HT-29 (cell line): ENCODE results near the gene CEP192. TPM values are rescaled to one million over a fixed set of nuclear protein-coding genes. Genes with fewer than 3 reads are reported as not detected.
A peak's percentile ranks its signal among the peaks of the same experiment; 100 is the strongest.

ENCODE experiments used
- DNase-seq: peaks from one replicate; pipeline ENCODE4 v3.0.0-alpha.2; 2015; ENCODE audit warnings: low spot score
- total RNA-seq: library from RNA; depleted of rRNA; stranded (reverse); fragments of >200 nt; shearing (Covaris generic); gene quantifications from 2 replicates; pipeline ENCODE4 v1.2.3, GENCODE V29; 2014

Gene CEP192
- total RNA-seq, 1 experiment from 2014 or later, result 22.0 TPM

DNA sequence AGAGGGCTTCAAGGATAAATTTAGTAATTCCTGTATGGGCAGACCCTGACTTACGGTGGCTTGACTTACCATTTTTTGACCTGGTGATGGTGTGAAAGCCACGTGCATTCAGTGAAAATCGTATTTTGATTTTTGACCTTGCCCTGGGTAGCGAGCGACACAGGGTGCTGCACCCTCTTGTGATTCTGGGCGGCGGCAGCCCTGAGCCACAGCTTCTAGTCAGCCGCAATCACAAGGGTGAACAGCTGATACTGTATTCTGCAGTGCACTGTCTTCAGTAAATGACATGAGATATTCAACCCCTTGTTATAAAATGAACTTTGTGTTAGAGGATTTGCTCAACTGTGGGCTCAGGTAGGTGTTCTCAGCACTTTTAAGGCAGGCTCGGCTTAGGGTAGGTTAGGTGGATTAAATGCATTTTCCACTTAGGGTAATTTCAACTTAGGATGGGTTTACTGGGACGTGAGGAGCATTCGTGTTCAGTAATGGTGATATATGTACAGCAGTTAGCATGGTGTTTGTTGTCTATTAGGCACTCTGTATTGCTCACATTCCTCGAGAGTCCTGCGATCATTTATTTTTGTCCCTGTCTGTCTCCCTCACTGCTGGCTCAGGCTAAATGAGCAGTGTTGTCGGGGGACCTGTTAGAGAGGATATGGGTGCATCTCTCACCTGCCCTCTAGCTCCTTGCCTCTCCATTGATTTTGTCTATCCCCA, 109.9 kb downstream of the CEP192 start:
- DNase-seq, result no peak

DNA sequence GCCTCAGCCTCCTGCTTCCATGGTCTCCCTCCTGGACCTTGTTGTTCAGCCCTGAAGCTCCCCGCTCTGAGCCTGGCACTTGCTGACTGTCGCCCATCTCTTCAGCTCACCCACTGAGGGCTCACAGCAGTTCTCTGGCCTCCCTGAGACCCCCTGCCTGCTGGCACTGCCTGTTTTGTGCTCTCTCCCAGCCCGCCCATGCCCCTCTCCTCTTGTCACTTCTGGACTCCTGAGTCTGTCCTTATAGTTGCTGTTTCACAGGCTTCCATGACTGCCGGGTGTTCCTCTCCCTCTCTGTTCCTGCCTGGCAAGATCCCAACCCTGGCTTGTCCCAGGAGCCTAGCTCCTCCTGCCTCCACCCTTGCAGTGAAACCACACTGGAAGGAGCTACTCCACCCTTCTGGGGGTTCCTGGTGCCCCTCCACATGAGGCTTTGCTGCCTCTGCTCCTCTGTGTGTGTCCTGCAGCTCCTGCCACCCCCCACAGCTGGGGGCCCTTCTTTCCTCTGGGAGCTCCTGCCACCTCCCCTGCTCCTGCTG, 110.6 kb downstream of the CEP192 start:
- DNase-seq, result no peak

DNA sequence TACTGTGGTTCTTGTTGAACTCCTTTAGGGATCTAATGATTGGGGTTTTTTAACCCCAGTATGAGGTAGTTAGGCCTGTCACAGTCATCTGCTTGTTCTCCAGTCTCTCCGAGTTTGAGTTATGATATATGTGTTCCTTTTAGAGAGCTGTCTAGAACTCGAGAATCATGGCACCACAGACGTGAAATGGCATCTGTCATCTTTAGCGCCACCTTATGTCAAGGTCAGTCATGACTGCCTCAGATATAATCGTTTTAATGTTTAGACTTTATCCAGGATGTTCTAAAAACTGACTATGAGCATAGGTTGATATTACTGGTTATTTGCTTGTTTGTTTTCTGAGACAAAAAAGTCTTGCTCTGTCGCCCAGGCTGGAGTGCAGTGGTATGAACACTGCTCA, 112.2 kb downstream of the CEP192 start:
- DNase-seq, result peak; percentile 14

DNA sequence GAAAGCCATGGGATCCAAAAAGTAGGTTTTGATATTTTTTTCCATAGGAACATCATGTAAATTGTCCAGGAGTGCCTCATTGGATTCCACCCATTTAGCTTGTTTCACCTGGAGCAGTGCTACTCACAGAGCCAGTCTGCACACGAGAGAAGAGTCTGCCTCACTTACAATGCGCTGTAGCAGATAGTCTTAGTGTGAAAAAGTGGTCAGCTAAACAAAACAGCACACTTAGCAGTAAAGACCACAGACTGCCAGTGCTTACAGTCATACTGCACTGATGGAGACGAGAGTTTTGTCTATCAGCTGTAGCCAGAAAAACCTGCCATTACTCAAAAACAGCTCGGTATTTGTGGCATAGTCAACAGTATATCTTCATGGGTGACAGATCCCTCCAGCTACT, 113.9 kb downstream of the CEP192 start:
- no peak for DNase-seq

DNA sequence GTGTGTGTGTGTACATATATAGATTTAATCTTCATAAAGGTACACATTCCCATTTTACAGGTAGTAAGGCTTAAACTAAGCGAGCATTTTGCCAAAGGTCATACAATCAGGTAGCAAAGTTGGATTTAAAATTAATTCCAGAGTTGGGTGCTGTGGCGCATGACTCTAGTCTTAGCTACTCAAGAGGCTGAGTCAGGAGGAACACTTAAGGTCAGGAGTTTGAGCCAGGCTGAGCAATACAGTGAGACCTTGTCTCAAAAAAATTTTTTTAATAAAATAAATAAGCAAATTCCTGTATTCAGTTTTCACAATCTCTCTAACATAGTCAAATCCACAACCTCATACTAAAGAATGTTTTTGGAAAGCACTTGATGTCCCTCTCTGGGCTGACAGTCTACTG, 115.9 kb downstream of the CEP192 start:
- no peak for DNase-seq

DNA sequence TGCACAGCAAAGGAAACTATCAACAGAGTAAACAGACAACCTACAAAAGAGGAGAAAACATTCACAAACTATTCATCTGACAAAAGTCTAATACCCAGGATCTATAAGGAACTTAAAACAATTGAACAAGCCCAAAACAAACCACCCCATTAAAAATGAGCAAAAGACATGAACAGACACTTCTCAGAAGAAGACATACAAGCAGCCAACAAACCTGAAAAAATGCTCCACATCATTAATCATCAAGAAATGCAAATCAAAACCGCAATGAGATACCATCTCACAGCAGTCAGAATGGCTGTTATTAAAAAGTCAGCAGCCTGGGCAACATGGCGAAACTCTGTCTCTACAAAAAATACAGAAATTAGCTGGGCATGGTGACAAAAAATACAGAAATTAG, 117.2 kb downstream of the CEP192 start:
- no peak for DNase-seq

DNA sequence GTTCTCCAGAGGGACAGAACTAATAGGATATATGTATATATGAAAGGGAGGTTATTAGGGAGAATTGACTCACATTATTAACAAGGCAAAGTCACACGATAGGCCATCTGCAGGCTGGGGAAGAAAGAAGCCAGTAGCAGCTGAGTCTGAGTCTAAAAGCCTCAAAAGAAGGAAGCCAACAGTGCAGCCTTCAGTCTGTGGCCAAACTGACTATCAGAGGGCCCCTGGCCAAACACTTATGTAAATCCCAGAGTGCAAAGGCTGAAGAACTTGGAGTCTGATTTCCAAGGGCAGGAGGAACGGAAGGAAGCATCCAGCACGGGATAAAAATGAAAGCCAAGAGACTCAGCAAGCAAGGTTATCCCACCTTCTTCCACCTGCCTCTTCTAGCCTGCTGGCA, 119.4 kb downstream of the CEP192 start:
- no peak for DNase-seq

DNA sequence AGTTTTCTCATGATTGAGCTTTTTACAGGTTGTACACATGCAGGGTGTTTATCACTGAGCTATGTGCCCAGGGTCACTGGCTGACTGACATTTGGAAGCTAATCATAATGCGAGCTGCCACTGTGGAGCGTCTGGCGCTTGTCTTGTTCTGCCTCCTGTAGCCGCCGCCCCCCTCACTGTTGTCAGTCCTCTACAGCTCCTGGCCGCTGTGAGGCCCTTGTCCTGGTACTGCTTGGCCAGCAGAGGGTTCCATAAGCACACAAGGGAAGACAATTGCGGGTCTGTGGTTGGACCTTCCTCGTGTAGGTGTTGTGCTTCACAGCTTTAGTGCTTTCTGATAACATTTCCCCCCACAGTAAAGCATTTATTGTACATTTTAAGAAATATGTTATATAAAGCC, 121.8 kb downstream of the CEP192 start:
- DNase-seq, result peak; percentile 59

DNA sequence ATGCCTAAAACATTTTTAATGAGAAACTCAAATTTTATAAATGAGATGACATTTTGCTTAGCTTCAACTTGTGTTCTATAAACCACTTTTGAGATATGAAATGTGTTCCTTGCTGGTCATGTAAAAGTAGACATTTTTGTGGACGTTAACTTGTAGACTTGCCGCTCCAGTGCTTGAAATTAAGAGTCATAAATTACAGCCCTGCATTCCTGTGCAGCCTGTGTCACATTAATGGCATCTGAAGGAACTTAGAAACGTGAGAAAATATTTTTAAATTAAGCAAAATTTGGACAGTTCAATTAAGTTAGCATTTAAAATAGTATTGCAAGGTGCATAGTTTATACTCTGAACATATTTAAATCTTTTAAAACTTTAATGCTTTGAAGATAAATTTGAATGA, 129.1 kb downstream of the CEP192 start:
- DNase-seq, result no peak

DNA sequence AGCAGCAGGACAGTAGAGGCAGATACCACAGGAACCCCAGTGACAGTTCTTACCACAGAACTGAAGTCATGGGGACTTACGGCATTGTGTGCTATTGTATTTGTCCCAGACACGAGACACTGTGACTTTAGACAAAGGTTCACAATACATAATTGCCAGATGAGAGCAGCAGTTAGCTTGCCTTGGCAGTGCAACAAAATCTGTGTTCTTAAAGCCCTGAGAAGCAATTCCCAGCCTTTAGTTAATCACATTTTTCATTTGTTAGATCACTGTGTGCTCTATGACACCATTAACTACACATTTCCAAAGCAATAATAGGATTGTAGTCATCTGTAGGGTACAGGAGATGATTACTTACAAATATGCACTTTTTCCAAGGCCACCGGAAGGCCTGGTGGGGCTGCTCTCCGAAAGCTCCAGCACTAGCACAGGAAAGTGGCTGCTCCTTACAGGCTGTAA, 129.8 kb downstream of the CEP192 start:
- DNase-seq, result no peak

DNA sequence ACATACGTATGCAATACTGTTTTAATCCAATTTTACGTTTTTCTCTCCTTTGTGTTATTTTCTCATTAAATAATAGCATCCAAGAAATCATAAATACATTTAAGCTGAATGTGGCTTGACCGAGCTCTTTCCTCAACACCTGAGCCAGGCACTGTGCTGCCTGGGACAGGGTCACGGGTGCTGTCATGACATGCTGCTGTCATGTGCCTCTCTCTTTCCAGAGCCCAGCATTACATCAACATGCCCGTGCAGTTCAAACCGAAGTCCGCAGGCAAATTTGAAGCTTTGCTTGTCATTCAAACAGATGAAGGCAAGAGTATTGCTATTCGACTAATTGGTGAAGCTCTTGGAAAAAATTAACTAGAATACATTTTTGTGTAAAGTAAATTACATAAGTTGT, 133.2 kb downstream of the CEP192 start:
- no peak for DNase-seq

DNA sequence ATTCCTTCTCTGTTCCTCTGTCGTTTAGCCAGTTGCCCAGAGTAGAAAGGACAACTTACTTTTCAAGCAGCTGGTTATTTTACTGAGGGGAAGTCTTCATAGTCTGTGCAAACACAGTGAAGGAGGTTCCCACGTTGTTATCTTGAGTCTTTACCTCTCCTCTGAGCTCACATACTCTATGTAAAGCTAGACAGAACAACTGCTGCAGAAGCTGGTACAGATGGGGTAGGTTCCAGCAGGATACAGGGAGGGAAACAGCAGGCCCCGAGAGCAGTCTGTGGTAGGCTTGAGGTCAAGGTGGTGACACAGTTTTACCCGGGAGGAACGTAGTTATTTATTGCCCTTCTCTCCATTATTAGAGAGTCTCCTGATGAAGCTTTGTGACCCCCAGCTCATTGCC, 134.0 kb downstream of the CEP192 start:
- no peak for DNase-seq

DNA sequence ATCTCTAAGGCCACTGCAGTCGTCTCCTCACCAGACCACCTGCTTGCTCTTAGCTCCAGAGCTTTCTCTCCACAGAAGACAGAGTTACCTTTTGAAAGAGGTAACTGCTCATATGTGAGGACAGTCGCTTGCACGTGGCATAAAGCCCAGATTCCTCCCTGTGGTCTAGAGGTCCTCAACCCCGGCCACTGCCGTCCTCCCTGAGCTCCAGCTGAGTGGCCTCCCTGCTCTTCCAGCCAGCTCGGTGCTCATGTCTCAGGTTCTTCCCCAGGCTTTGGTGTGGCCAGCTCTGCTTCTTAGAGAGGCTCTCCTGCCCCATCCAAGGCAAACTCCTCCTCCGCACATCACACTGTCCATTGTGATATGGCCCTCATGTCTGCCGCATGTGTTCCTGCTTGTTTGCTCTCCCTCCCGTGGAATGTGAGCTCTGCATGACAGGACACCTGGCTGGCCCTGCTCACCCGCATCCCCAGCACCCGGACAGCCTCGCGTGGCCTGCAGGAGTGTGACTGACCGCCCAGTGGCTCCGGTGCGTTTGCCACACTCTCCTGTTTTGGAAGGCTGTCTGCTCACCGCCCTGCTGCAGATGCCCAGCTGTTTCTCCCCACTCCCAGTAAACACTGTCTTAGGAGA, 135.9 kb downstream of the CEP192 start:
- DNase-seq, result no peak

DNA sequence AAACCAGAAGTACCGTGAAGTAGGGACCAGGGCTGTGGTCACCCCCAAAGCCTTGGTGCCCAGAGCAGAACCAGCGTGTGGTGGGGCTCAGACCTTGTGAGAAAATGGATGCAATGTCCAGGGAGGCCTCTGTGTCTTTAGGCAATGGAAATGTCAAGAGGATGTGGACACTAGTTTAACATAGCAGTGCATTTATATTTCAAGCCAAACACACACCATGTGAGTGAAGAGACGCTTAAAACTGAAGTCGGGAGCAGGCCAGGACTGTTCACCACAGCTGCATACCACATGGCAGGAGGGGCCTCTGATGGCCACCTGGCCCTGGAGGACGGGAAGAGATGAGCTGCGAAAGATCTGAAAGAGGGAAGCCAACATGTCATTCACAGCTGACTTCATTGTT, 140.1 kb downstream of the CEP192 start:
- no peak for DNase-seq

DNA sequence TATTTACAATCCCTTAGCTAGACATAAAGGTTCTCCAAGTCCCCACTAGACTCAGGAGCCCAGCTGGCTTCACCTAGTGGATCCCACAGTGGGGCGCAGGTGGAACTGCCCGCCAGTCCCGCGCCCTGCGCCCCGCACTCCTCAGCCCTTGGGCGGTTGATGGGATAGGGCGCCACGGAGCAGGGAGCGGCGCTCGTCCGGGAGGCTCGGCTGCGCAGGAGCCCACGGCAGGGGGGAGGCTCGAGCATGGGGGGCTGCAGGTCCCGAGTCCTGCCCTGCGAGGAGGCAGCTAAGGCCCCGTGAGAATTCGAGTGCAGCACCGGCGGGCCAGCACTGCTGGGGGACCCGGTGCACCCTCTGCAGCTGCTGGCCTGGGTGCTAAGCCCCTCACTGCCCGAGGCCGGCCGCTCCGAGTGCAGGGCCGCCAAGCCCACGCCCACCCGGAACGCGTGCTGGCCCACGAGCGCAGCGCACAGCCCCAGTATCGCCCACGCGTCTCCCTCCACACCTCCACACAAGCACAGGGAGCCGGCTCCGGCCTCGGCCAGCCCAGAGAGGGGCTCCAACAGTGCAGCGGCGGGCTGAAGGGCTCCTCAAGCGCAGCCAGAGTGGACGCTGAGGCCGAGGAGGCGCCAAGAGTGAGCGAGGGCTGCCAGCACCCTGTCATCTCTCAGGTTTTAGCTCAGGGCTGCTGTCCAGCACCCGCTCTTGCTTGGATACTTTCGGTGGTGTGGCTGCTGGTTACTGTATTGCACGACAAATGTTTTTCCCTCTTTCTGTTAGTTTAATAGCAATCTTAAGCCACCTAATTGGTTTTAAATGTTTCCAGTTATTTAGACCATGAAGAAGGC, 143.6 kb downstream of the CEP192 start:
- no peak for DNase-seq

DNA sequence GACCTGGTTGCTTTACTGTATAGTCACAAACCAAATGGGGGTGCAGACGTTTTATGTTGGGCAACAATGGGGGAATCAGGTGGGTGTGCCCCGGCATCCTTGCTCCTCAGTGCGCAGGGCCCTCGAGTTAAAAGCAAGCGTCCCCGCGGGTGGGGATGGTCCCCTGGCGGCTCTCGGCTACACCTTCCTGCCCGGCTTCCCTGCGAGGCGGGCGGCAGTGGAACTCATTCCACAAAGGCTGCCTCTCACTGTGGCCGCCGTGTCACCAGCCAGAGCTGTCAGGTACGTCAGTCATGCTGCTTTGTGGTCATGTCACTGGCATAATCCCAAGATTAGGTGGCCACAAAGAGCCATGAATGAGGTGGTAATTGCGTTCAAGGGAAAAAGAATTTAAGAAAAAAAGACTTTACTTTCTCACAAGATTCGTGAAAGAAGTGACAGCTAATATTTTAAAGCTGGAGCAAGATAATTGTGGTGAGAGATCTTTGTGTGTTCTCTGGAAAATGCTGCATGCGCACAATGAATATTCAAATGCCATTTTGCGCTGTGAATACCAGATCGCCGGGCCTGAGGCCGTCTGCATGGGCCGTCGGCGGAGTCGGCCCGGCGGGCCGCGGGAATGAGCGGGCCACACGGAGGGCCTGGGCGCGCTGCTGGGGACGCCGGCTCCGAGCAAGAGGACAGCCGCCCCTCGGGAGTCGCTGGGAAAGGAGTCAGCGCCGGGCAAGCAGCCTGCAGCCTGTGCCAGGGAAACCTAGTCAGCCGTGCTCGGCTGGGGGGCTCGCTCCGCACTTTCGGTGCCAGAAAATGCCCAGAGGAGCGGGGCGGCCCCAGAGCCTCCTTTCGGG, 145.1 kb downstream of the CEP192 start:
- peak; percentile 57 for DNase-seq

DNA sequence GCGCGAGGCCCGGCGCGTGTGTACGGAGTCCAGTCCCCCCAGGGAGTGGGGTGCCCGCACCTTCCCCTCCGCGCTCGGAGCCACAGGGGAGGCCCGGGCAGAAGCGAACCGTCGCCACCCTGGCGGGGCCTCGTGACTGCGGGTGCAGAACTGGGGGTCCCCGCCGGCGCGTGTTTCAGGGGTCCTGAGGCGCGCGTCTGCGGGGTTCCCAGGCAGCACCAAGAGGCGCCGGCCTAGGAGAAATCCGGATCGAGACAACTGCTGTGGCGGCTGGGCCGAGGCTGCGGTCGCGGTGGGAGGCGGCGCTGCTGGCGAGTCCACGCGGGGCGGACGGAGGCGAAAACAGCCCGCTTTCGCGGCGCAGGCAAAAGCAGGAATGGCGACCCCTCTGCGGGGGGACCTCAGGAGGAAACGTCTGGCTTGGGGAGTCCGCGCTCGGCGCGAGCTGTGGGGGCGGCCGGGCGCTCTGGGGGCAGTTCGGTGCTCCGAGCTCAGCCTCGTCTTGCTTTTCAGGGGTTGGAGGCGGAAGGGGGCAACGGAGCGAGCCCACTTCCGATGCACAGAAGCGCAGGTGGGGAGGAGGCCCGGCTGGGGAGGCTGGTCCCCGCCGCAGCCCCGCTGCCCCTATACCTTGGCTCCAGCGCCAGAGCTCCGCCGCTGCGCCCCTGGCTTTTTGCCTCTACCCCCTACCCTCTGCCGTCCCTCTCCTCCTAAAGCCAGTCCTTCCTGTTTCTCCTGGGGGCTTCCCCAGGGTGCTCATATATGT, 145.9 kb downstream of the CEP192 start:
- no peak for DNase-seq

DNA sequence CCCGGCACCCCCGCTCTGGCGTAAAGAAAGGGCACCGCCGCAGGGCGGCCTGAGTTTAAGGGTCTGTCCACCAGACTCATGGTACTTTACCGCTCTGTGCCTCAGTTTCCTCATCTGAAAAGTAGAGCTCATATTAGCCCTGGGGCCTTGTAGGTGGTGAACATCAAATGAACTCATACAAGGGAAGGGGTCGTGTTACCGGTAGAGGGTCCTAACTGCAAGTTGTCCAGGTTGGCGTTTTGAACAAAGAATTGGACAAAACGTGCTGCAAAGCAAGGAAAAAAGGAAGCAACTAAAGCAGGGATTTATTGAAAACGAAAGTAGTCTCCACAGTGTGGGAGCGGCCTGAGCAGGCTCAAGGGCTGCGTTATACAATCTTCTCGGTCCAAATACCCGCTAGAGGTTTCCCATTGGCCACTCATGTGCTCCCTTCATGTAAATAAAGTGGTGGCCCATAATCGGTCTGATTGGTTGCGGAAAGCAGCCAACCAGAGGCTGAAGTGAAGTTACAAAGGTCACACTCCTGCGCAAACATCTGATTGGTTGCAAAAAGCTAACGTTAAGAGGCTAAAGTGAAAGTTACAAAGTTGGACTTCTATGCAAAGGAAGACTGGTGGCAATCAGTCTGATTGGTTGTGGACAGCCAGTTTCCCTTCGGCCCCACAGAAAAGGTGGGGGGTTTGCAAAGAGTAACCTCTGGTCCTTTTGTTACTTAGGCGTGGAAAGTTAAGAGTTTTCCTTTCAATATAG, 146.7 kb downstream of the CEP192 start:
- peak; percentile 93 for DNase-seq

DNA sequence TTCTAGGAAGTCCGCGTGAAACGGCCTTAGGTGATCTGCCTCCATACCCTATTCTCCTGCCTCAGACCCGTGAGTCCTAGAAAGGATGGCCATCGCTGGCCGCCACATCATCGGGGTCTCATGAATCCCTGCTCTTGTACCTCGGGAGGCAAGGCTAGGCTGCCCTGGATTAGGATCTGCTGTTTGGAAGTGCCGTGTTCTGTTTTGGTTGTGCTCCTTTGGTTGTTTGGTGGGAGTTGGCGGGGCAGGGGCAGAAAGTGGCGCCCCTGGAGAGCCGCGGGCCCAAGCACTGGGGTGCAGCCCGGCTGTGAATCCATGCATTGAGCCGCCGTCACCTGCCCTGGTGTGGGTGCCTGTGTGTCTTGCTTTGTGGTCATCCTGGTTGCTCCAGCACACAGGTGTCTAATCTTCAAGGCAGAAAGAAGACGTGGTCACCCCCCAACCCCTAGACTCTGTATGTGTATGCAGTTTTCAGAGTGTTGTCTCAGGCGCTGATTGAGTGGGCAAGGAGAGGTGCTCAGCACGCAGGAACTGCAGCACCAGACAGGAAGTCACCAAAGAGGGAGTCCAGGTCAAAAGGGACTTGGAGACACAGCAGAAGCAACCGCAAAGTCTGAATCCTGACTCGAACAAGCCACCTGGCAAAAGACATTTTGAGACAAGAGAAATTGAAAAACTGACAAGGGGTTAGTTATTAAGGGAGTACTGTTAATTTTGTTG, 147.4 kb downstream of the CEP192 start:
- no peak for DNase-seq
